ENCODE data around the gene CCDC157.
"Not testable (repeated sequence)": the region's sequence is repeated elsewhere in the genome, so short reads cannot be mapped to it uniquely, and the experiment has no call there.

The CCDC157 gene

DNA sequence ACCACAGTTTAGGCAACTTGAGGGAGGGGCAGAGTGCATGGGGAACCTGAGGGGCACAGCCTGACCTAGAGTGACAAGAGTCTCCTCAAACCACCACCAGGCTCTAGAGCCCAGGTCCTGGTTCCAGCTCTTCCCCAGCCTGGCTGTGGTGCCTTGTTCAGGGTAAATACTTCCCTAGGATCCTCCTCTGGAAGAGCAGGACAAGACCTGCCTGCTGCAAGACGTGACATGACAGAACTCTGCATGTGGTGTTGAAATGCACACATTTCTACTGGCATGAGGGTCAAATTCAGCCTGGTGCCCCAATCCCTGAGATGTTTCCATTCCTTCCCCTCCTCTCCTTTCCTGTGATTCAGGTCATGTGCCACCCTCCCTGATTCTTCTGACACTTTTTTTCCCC, 43.4 kb downstream of the CCDC157 start:
- Mint-ChIP-seq H3K27me3 (no peaks in the 10 kb centered on the region), H3K4me3 (no peak overlapping the region), H3K36me3 (peaks cover 2% of the 10 kb centered on the region), H3K9me3 (ENCODE audit: low read depth) (no peaks in the 10 kb centered on the region), H3K4me1 (ENCODE audit: low read depth) (peaks cover 31% of the 10 kb centered on the region), H3K27ac (no peak overlapping the region)

DNA sequence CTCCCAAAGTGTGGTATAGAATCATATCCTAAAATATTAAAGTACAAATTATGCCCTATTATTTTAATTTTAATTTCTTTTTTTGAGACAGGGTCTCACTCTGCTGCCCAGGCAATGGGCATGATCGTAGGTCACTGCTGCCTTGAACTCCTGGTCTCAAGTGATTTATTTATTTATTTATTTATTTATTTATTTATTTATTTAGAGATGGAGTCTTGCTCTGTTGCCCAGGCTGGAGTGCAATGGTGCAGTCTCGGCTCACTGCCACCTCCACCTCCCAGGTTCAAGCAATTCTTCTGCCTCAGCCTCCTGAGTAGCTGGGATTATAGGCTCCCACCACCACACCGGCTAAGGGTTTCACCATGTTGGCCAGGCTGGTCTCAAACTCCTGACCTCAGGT, 44.2 kb downstream of the CCDC157 start:
- H3K27me3 Mint-ChIP-seq; H3K36me3 Mint-ChIP-seq; H3K27ac Mint-ChIP-seq; H3K4me3 Mint-ChIP-seq; H3K9me3 Mint-ChIP-seq (ENCODE audit: low read depth): not testable (repeated sequence)
- H3K4me1 Mint-ChIP-seq (ENCODE audit: low read depth): peaks cover 27% of the 10 kb centered on the region

DNA sequence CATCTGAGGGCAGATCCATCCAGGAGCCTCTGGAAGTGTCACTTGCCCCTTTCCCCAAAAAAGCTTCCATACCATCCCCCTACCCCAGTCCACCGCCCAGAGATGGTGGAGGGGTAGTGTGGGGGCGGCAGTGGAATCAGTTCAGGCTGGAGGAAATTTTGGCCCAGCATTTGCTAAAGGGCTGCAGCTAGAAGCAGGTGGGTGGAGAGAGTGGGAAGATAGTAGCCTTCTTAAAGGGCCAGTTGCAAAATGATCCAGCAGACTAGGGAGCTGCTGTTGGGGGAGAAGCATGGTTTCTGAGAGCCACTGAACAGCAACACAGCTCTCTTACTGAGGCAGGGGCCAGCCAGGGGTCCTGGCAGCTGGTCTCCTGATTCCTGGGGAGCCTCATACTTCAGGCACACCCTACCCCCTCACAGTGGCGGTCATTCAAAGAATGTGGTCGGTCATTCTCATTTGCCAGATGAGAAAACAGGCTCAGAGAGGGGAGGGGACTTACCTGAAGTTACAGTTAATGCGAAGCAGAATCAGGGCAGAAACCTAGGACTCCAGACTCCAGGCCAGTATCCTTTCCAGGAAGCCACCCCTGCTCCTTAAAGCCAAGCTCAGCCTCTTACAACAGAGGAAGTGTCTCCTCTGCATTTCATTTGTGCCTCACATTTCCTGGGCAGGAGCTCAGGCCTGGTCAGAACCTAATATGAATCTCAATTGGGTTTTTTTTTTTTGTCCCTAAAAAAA, 45.4 kb downstream of the CCDC157 start:
- peak overlapping the region; percentile 46 for H3K27ac Mint-ChIP-seq
- H3K4me3 Mint-ChIP-seq: no peak overlapping the region

DNA sequence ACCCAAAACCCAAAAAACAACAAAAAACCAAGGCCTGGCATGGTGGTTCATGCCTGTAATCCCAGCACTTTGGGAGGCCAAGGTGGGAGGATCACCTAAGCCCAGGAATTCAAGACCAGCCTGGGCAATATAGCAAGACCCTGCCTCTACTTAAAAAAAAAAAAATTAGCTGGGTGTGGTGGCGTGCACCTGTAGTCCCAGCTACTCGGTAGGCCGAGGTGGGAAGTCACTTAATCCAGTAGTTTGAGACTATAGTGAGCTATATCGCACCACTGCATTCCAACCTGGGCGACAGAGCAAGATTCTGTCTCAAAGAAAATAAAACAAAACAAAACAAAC, 45.9 kb downstream of the CCDC157 start:
- not testable (repeated sequence) for H3K9me3 Mint-ChIP-seq (ENCODE audit: low read depth); H3K36me3 Mint-ChIP-seq; H3K27me3 Mint-ChIP-seq; H3K4me3 Mint-ChIP-seq; H3K27ac Mint-ChIP-seq
- peaks cover 15% of the 10 kb centered on the region for H3K4me1 Mint-ChIP-seq (ENCODE audit: low read depth)

More for the DNA sequence above, 45.4 kb downstream of the CCDC157 start:
- Mint-ChIP-seq H3K4me1 (ENCODE audit: low read depth) (peaks cover 19% of the 10 kb centered on the region), H3K9me3 (ENCODE audit: low read depth) (no peaks in the 10 kb centered on the region), H3K36me3 (peaks cover 2% of the 10 kb centered on the region), H3K27me3 (no peaks in the 10 kb centered on the region)

DNA sequence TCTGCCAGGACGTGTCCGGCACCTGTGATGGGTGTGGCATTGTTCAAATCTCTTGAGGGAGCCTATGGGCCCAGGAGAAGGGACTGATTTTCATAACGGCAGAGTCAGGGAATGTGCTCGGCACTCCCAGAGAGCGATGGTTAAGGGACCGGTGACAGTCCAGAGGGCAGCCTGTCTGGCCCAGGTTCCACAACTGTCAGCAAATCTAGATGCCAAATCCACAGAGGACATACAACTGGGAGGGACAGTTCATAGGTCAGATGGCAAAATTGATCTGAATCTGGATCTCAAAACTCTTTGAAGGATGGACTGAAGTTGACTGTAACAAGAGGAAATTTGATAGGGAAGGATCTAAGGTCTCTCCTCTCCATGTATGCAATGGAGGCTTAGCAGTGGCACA, 47.5 kb downstream of the CCDC157 start:
- peaks cover 1% of the 10 kb centered on the region for H3K4me1 Mint-ChIP-seq (ENCODE audit: low read depth)
- H3K27me3 Mint-ChIP-seq: no peaks in the 10 kb centered on the region
- no peaks in the 10 kb centered on the region for H3K9me3 Mint-ChIP-seq (ENCODE audit: low read depth)
- H3K4me3 Mint-ChIP-seq: no peak overlapping the region
- peaks cover 2% of the 10 kb centered on the region for H3K36me3 Mint-ChIP-seq
- no peak overlapping the region for H3K27ac Mint-ChIP-seq

DNA sequence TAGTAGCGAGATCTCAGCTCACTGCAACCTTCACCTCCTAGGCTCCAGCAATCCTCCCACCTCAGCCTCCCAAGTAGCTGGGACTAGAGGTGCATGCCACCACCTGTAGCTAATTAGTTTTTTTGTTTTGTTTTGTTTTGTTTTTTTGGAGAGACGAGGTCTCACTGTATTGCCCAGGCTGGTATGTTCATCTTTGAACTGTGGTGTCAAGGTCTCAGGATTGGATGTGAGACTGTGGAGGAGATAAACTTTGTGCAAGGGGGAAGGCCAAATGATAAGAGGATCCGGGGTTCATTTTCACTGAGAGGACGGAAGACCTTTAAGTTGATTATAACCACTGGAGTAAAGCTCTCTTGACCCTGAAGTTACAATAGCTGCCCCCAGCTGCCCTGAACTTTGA, 48.9 kb downstream of the CCDC157 start:
- Mint-ChIP-seq H3K27ac (no peak overlapping the region), H3K4me1 (ENCODE audit: low read depth) (no peaks in the 10 kb centered on the region), H3K9me3 (ENCODE audit: low read depth) (no peaks in the 10 kb centered on the region), H3K27me3 (no peaks in the 10 kb centered on the region), H3K36me3 (peaks cover 2% of the 10 kb centered on the region), H3K4me3 (no peak overlapping the region)

DNA sequence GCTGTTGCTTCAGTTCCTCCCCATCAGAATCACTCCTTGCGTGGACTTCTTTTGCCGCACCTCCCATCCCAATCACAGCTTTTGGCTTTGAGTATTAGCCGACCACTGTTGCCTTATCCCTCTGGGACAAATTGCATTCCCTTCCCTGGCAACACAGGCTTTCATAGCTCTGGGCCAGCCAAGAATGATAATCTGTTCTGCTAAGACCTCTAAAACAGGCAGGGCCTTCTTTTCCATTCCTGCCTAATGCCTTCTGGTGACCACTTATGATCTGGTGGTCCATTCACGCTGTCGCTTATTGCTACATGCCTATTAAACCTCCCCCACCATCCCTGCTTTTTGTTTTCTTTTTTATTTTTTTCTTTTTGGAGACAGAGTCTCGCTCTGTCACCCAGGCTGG, 49.6 kb downstream of the CCDC157 start:
- no peaks in the 10 kb centered on the region for H3K9me3 Mint-ChIP-seq (ENCODE audit: low read depth)
- peaks cover 2% of the 10 kb centered on the region for H3K36me3 Mint-ChIP-seq

DNA sequence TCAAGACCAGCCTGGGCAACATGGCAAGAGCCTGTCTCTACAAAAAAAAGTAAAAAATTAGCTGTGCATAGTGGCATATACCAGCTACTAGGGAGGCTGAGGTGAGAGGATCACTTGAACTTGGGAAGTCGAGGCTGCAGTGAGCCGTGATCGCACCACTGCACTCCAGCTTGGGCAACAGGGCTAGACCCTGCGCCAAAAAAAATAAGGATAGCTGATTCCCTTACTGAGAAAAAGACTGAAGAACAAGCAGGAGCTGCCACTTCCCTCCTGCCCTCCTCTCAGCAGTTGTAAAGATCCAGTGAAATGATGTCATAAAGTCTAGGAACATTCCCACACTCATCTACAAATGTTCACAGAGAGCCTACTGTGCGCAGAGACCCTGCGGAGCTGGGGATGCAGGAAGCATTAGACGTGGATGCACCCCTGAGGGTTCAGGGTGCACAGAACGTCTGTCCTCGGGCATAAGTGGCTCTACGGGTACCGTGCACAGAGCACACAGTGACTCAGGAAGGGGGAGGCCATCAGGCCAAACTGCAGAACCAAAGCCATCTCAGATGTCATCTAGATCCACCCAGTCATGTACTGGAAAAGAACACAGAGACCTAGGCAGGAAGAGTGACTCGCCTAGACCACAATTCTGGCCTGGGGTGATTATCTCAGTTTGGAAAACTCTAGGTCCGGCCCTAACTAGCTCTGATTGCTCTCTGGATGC, 51.7 kb downstream of the CCDC157 start:
- Mint-ChIP-seq H3K4me1 (ENCODE audit: low read depth) (peaks cover 19% of the 10 kb centered on the region), H3K9me3 (ENCODE audit: low read depth) (no peaks in the 10 kb centered on the region), H3K27ac (no peak overlapping the region), H3K4me3 (no peak overlapping the region), H3K27me3 (no peaks in the 10 kb centered on the region), H3K36me3 (peaks cover 4% of the 10 kb centered on the region)

More for the DNA sequence above, 49.6 kb downstream of the CCDC157 start:
- Mint-ChIP-seq H3K4me3 (no peak overlapping the region), H3K27me3 (no peaks in the 10 kb centered on the region), H3K4me1 (ENCODE audit: low read depth) (peaks cover 6% of the 10 kb centered on the region), H3K27ac (no peak overlapping the region)

DNA sequence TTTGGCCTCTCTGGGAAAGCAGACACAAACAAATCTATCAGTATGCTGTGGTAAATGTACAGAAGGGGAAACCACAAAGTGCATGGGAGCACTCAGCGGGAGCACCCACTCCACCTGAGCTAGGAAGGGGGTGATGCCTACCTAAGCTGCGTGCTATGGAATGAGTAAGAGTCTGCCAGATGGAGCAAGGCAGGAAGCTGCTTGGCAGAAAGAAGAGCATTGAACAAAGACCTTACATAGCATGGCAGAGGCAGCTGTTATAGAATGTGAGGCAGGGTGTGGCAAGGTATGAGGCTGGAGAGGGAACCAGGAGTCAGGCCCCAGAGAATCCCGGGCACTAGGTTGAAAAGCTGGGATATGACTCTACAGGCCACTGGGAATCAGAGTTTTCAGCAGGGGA, 55.0 kb downstream of the CCDC157 start:
- Mint-ChIP-seq H3K36me3 (peaks cover 10% of the 10 kb centered on the region), H3K4me1 (ENCODE audit: low read depth) (peaks cover 44% of the 10 kb centered on the region), H3K27ac (no peak overlapping the region), H3K4me3 (no peak overlapping the region), H3K27me3 (no peaks in the 10 kb centered on the region), H3K9me3 (ENCODE audit: low read depth) (no peaks in the 10 kb centered on the region)

DNA sequence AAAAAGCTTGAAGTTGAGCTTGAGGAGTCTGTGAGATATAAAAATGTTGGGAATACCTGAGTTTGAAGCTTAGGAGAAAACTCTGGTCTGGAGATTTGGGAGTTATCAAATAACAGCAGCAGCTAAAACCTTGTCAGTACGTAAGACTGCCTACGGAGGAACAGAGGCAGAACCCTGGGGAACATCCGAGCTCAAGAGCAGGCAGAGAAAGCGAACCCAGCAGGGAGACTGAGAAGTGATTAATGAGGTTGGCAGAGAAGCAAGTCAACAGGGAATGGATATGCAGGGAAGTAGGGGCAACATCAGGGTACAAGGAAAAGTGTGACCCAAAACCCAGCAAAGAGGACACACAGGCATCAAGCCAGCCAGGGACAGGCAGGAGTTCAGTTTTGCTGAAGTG, 56.2 kb downstream of the CCDC157 start:
- Mint-ChIP-seq H3K4me1 (ENCODE audit: low read depth) (peaks cover 46% of the 10 kb centered on the region), H3K27ac (peak overlapping the region; percentile 58), H3K4me3 (peak overlapping the region; percentile 1), H3K36me3 (peaks cover 13% of the 10 kb centered on the region), H3K9me3 (ENCODE audit: low read depth) (no peaks in the 10 kb centered on the region), H3K27me3 (no peaks in the 10 kb centered on the region)

DNA sequence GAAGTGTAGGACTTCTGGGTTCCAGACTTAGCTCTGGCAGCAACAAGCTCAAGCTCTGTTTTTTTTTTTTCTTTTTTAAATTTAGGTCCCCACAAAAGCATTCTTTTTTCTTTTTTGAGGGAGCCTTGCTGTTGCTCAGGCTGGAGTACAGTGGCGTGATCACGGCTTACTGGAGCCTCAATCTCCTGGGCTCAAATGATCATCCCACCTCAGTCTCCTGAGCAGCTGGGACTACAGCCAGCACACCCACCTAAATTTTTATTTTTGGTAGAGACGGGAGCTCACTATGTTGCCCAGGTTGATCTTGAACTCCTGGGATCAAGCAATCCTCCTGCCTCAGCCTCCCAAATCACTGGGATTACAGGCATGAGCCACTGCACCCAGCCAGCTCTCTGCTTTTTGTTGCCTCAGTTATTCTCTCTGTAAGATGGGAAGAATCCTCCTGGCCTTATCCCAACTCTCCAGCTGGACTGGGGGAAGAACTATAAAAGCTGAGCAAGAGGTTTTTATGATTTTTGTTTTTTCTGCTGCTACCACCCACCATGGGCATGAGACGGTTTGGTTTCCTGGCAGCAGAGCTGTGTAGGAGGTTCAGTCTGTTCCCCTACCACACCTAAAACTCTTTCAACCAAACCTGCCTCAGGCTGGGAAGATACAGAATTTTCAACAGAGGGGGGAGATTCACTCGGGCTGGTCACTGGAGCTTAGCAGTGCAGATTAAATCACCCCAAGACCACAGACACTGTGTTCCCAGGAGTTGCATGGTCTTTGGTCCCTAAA, 57.1 kb downstream of the CCDC157 start:
- Mint-ChIP-seq H3K36me3 (peaks cover 13% of the 10 kb centered on the region), H3K9me3 (ENCODE audit: low read depth) (no peaks in the 10 kb centered on the region), H3K27ac (peak overlapping the region; percentile 58), H3K4me1 (ENCODE audit: low read depth) (peaks cover 46% of the 10 kb centered on the region), H3K27me3 (no peaks in the 10 kb centered on the region), H3K4me3 (peak overlapping the region; percentile 30)

DNA sequence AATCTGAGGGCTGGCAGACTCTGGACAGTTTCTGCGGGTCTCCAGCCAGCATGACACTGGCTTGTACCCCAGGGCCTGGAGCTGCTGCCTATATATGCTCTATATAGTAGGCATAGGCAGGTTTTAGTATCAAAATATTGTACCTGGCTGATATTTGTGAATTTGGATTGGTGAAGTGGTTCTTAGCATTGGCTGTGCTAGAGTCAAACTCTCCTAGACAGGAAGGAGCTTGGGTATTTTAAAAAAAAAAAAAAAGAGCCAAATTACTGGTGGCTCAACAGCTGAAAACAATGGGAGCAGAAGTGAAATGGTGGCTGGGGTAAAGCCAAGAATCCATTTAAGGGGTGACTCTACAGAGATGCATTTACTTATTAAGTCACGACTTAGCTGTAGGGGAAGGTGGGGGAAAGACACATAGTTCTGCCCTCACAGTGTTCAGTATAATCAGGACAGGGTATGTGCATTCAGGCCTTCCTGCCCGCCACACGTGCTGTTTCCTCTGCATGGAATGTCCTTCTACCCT, 57.8 kb downstream of the CCDC157 start:
- H3K4me3 Mint-ChIP-seq: peak overlapping the region; percentile 30
- peaks cover 13% of the 10 kb centered on the region for H3K36me3 Mint-ChIP-seq
- H3K4me1 Mint-ChIP-seq (ENCODE audit: low read depth): peaks cover 48% of the 10 kb centered on the region
- H3K9me3 Mint-ChIP-seq (ENCODE audit: low read depth): no peaks in the 10 kb centered on the region
- peak overlapping the region; percentile 58 for H3K27ac Mint-ChIP-seq
- H3K27me3 Mint-ChIP-seq: no peaks in the 10 kb centered on the region

DNA sequence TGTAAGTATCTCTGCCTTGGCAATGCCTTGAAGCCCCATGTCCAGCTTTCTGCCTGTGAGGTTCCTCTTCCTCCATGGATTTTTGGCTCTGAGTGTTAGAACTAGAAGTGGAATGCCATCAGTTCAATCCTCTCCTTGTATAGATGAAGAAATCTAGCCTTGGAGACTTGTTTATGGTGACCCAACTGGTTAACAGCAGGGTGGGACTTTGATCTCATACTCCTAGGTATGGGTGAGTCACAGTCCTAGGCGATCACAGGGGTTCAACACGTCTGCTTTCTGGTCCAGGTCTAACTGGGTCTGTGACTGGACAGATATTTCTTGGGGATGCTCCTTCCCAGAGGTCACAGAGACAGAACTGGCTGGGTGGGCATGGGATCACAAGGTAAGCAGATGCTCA, 59.6 kb downstream of the CCDC157 start:
- Mint-ChIP-seq H3K27ac (no peak overlapping the region), H3K4me1 (ENCODE audit: low read depth) (peaks cover 57% of the 10 kb centered on the region), H3K27me3 (no peaks in the 10 kb centered on the region), H3K36me3 (peaks cover 13% of the 10 kb centered on the region), H3K9me3 (ENCODE audit: low read depth) (no peaks in the 10 kb centered on the region), H3K4me3 (no peak overlapping the region)

DNA sequence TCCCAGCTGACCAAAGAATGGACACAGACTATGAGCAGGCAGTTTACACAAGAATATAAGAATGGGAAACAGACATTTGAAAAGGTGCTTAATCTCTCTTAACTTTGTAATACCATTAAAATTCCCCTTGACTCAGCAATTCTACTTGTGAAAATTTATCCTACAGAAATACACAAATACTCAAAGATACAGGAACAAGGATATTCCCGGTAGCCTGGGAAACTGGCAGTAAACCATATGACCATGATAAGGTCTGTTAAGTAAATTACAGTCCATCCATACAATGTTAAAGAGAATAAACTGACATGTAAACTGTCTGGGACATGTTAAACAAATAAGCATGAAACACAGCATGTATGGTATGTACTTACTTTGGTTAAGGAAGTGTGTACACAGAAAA, 60.0 kb downstream of the CCDC157 start:
- Mint-ChIP-seq H3K36me3 (peaks cover 11% of the 10 kb centered on the region), H3K27me3 (no peaks in the 10 kb centered on the region), H3K4me1 (ENCODE audit: low read depth) (peaks cover 58% of the 10 kb centered on the region), H3K9me3 (ENCODE audit: low read depth) (no peaks in the 10 kb centered on the region), H3K27ac (no peak overlapping the region), H3K4me3 (no peak overlapping the region)
